Subcutaneous adipose tissue (tissue), 4 donors: Measurements from ENCODE around the gene GPS1. TPM values are rescaled to one million over a fixed set of nuclear protein-coding genes. Genes with fewer than 3 reads are reported as not detected.

ENCODE experiments used
- total RNA-seq, 4 donors: library from RNA; depleted of rRNA; stranded (reverse); fragments of >200 nt; gene quantifications; one replicate each; pipeline ENCODE4 v1.1.0, GENCODE V29; 2016
- TF ChIP-seq, protein P1 (sequence below): fragments of 450-650 bp; IDR thresholded peaks from one replicate; pipeline ENCODE4 v1.5.1; 2016; ENCODE audit warnings: low read depth, mild to moderate bottlenecking, control low read depth, antibody characterized with exemption, moderate library complexity

Gene GPS1
- total RNA-seq, 4 donors from 2014 or later = 42.7 to 125 (median 71.7) TPM

DNA sequence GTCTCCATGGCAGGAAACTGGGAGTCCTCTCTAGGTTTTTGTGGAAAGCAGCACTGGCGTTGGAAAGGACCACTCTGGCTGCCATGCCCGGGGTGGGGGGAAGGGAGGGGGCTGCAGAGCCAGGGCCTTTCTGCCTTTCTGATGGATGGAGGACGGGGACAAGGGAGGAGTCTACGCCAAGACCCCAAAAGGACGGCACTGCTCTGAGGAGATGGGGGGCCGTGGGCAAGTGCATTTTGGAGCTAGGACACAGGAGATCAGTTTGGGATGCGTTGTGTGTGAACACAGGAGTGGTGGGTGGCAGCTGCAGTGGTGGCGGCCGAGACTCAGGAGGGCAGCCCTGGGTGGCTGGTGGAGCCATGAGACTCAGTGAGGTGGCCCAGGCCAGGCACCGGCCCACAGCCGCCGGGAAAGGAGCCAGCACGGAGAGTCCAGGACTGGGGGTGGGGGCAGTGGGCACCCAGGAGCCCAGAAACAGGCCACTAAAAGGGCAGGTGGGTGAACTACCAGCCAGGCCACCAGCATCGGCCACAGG is 31.1 kb upstream of the GPS1 start:
- TF ChIP-seq, protein P1, sequence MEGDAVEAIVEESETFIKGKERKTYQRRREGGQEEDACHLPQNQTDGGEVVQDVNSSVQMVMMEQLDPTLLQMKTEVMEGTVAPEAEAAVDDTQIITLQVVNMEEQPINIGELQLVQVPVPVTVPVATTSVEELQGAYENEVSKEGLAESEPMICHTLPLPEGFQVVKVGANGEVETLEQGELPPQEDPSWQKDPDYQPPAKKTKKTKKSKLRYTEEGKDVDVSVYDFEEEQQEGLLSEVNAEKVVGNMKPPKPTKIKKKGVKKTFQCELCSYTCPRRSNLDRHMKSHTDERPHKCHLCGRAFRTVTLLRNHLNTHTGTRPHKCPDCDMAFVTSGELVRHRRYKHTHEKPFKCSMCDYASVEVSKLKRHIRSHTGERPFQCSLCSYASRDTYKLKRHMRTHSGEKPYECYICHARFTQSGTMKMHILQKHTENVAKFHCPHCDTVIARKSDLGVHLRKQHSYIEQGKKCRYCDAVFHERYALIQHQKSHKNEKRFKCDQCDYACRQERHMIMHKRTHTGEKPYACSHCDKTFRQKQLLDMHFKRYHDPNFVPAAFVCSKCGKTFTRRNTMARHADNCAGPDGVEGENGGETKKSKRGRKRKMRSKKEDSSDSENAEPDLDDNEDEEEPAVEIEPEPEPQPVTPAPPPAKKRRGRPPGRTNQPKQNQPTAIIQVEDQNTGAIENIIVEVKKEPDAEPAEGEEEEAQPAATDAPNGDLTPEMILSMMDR = no peak

DNA sequence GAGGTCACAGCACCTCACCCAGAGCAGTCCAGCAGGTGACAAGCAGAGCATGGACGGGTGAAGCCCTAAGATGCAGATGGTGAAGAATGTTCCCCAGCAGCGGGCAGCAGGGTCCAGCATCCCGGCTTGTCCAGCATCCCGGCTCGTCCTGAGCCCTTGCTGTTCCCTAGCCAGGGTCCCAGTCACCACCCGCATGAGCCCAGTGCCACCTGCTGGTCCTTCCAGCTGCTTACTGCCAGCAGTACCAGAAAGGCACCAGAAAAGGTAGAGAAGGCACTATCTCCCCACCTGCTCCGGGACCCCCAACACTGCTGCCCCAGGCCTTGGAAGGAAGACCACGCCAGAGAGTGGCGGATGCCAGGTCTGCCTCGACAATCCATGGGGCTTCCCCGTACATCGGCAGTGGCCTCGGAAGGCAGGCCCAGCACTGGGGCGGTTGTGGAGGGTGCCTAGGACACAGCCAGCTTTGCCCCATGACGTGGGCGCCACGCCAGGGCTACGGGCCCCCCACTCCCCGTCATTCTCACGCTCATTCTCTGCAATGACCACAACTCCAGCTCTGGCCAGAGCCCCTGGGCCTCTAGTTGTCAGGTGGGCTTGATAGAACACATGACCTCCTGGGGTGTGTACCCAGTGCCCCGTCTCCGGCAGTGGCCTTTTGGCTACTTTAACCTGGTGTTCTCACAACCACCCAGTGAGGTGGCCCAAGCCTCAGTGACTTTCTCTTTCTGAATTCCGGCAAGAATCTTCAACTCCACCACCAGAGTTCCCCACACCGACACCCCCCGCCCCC is 30.4 kb upstream of the GPS1 start:
- TF ChIP-seq, protein P1 = no peak

DNA sequence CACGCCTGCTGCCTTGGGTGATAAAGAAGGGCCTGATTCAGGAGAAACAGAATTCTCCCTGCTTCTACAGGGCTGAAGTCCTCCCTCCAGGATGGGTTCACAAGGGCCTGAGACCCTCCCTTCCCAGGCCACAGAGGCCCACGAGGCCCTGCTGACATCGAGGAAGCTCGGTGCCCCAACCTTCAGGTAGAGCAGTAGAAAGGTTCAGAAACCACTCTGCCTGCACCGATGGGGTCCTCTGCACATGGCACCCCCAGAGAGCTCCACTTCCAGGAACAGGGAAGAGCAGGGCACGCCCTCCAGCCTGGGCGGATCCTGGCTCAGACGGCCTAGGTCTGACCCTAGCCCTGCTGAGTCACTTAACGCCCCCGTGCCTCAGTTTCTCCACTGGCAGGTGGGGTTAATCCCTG is 29.8 kb upstream of the GPS1 start:
- TF ChIP-seq, protein P1 = no peak

DNA sequence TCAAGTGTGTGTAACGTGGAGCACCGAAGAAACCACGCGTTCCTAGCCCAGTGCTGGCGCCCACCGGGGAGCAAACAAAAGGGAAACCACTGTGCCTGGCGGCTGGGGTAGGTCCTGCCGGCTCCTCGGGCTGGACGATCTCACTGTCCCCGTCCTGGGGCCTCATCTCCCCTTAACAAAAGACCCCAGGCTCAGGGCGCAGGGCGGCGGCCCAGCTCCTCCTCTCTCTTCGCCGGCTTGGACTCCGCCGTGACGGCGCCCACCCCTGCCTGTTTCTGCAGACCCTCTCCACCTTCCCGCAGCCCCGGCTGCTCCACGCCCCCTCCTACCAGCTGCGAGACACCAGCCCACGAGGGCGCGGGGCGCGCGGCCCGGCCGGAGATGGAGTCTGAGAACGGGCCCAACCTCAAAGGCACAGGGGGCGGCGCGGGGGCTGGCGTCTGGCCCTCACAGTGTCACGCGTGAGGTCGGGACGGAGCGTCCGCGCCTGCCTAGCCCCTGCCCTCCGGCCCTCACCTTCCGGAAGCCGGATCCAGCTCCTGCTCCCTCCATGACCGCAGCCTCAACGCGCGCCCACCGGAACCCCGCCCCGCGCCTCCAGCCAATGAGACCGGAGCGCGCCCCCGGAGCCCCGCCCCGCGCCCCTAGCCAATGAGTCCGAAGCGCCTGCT is 29.3 kb upstream of the GPS1 start, which contains the start of gene CENPX:
TSS of gene CENPX (minus strand) at position 569 of the 671 bp plus-strand sequence. CDS start at position 552, 17 bp downstream.
- TF ChIP-seq, protein P1 = no peak

DNA sequence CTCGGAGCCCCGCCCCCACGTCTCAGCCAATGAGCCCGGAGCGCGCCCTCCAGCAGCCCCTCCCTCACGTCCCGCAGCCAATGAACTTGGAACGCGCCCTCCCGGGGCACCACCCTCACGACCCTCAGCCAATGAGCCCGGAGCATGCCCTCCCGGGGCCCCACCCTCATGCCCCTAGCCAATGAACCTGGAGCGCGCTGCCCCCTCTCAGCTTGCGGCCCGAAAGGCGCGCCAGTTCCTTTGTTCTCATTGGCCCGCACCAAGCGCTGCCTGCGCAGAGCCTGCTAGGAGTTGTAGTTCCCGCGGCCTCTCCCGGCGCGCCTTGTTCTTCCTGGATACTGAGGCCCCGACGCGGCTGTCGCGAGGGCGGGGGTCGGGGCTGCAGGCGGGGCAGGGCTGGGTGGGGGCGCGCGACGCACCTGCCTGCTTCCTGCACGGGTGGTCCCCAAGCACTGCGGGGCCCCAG is 28.7 kb upstream of the GPS1 start, which contains the start of gene LRRC45:
TSS of gene LRRC45 (plus strand) at position 325 of the 466 bp plus-strand sequence. CDS start 339 bp downstream, outside the sequence.
- TF ChIP-seq, protein P1 = no peak

DNA sequence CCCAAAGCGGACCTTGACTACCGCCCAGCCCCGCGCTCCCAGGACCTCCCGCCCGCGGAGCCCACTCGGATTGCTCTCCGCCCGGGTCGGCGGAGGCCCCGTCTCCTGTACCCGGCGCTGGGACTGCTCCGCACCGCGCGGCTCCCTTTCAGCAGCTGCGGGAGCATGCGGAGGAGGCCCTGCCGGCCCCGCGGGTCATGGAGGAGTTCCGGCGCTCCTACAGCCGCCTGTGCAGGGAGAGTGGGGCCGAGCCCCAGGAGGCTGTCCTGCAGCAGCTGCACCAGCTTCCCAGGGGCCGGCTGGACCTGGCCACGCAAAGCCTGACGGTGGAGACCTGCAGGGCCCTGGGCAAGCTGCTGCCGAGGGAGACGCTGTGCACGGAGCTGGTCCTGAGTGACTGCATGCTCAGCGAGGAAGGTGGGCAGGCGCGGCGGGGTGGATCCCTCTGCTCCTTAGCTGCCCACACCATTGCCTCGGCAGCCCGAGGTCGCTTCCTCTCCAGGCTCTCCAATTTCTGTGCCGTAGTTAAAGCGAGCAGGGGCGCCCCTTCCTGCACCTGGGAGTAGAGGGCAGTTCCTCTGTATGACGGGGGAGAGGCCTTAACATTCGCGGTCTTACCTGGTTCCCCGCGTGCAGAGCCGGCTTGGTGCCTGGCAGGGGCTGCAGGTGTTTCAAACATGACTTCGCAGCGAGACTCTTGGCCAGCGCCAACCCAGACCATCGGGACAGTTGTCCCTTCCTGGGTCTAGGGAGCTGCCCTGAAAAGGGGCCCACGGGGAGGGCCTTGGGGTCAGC is 28.1 kb upstream of the GPS1 start:
- TF ChIP-seq, protein P1 = no peak
